ENCODE data around the gene ARID4B. TPM values are rescaled to one million over a fixed set of nuclear protein-coding genes. Genes with fewer than 3 reads are reported as not detected.

ARID4B gene
- total RNA-seq, 1 experiment from 2014 or later, result 34.0 TPM

DNA sequence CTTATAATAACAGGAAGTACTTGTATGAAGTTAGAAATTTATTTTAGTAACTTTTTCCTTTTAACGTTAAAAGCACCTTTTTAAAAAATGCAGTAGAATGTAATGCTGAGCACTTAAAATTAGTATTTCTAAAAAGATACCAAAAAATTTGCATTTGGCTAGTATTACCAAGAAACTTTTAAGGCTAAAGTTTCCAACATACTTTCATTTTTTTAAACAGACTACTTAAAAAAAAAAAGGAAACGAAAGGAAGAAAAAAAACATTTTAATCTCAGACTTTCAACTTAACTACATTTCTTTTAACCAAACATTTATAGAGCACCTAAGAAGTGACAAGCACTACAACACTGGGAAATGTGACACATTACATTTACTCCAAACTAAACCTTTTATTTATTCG is 2.8 kb downstream of the ARID4B start:
- Histone ChIP-seq H4K91ac (ENCODE audit: insufficient read length, low read depth, low read length) (no peak overlapping the region), H3K23me2 (ENCODE audit: insufficient read length, low read depth, low read length, poor library complexity, severe bottlenecking) (peaks cover 10% of the 10 kb centered on the region), H4K20me1 (ENCODE audit: control insufficient read depth, insufficient read depth, insufficient read length) (no peaks in the 10 kb centered on the region), H2BK20ac (ENCODE audit: low read depth, low read length, poor library complexity, severe bottlenecking) (no peak overlapping the region), H3K9me3 (ENCODE audit: control insufficient read depth, low read depth, low read length) (no peaks in the 10 kb centered on the region), H2AK5ac (ENCODE audit: insufficient read length, low read length) (no peak overlapping the region), H3K18ac (ENCODE audit: insufficient read length, low read depth, low read length) (no peak overlapping the region), H3K9ac (ENCODE audit: extremely low read depth, insufficient read length, low read length) (no peak overlapping the region), H3K4me2 (ENCODE audit: insufficient read depth, insufficient read length, low read length) (no peak overlapping the region), H3K79me2 (ENCODE audit: insufficient read depth, low read length) (peaks cover 49% of the 10 kb centered on the region), H4K8ac (replicated peaks; ENCODE audit: insufficient read length, low read depth, low read length) (no peak overlapping the region), H3K4ac (ENCODE audit: low read depth, low read length) (no peak overlapping the region), H2BK12ac (ENCODE audit: insufficient read length, low read depth, low read length) (no peak overlapping the region), H3K27me3 (ENCODE audit: insufficient read depth, low read length) (no peaks in the 10 kb centered on the region), H3K23ac (ENCODE audit: insufficient read length, low read depth, low read length) (no peak overlapping the region), H2BK15ac (ENCODE audit: low read depth, low read length) (no peak overlapping the region), H2BK120ac (ENCODE audit: low read depth, low read length, poor library complexity, severe bottlenecking) (no peak overlapping the region), H3T11ph (ENCODE audit: low read length) (no peak overlapping the region), H4K5ac (ENCODE audit: insufficient read length, low read depth, low read length) (no peak overlapping the region), H2AFZ (ENCODE audit: low read length) (no peak overlapping the region), H3K56ac (ENCODE audit: insufficient read length, low read depth, low read length) (no peak overlapping the region), H2BK5ac (ENCODE audit: insufficient read length, low read length) (no peak overlapping the region), H3K79me1 (ENCODE audit: insufficient read depth, low read depth, low read length, poor library complexity, severe bottlenecking) (peaks cover 6% of the 10 kb centered on the region), H3K27ac (ENCODE audit: insufficient read length, low read depth, low read length) (no peak overlapping the region), H3K4me1 (ENCODE audit: insufficient read depth, low read length) (no peaks in the 10 kb centered on the region; the same call in 1 of the 2 replicates), H3K14ac (ENCODE audit: insufficient read depth, low read length) (no peak overlapping the region)
- DNase-seq, result no peak
- H3K27me3 Mint-ChIP-seq (ENCODE audit: low read depth), result no peaks in the 10 kb centered on the region
- no peak overlapping the region for H3K27ac Mint-ChIP-seq
- TF ChIP-seq, protein P1, sequence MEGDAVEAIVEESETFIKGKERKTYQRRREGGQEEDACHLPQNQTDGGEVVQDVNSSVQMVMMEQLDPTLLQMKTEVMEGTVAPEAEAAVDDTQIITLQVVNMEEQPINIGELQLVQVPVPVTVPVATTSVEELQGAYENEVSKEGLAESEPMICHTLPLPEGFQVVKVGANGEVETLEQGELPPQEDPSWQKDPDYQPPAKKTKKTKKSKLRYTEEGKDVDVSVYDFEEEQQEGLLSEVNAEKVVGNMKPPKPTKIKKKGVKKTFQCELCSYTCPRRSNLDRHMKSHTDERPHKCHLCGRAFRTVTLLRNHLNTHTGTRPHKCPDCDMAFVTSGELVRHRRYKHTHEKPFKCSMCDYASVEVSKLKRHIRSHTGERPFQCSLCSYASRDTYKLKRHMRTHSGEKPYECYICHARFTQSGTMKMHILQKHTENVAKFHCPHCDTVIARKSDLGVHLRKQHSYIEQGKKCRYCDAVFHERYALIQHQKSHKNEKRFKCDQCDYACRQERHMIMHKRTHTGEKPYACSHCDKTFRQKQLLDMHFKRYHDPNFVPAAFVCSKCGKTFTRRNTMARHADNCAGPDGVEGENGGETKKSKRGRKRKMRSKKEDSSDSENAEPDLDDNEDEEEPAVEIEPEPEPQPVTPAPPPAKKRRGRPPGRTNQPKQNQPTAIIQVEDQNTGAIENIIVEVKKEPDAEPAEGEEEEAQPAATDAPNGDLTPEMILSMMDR (conservative IDR thresholded peaks at IDR 0.05), result no peak
- 100% methylated on average over 1 of the region's 3 CpGs for WGBS (ENCODE audit: extremely low coverage, insufficient read length, low lambda C conversion rate)
- H3K4me3 Mint-ChIP-seq, result peak overlapping the region in 1 of 2 experiments; percentile 66; a peak in 4 of 5 replicates
- H3K36me3 Mint-ChIP-seq (ENCODE audit: insufficient read depth in 1 of 3, low read depth in 3 of 3), result peaks cover 22 to 39% (median 37%) of the 10 kb centered on the region in 3 experiments
- no peaks in the 10 kb centered on the region for H3K9me3 Mint-ChIP-seq
- H3K4me1 Mint-ChIP-seq, result peaks cover 26% of the 10 kb centered on the region in 2 experiments

Data from H9 (cell line).